MG63 (cell line): ENCODE measurements around the gene TMEM161B. TPM values are rescaled to one million over a fixed set of nuclear protein-coding genes. Genes with fewer than 3 reads are reported as not detected.
"Not testable (repeated sequence)": the region's sequence is repeated elsewhere in the genome, so short reads cannot be mapped to it uniquely, and the experiment has no call there.

Experiments used
- DNase-seq: peaks from one replicate; pipeline ENCODE4 v3.0.0-alpha.2; 2020
- H3K27me3 ChIP-seq: fragments of 250-450 bp; sonication (Bioruptor Pico); 2 replicates; pipeline ENCODE4 v1.5.1; 2020; ENCODE audit warnings: mild to moderate bottlenecking, moderate library complexity
- H3K36me3 ChIP-seq: fragments of 250-450 bp; sonication (Bioruptor Pico); 2 replicates; pipeline ENCODE4 v1.5.1; 2020; ENCODE audit warnings: mild to moderate bottlenecking, moderate library complexity
- H3K4me3 ChIP-seq: fragments of 250-450 bp; sonication (Bioruptor Pico); 2 replicates; pipeline ENCODE4 v1.5.1; 2020; ENCODE audit warnings: mild to moderate bottlenecking, moderate library complexity
- H3K9me3 ChIP-seq: fragments of 250-450 bp; sonication (Bioruptor Pico); 2 replicates; pipeline ENCODE4 v1.5.1; 2020; ENCODE audit warnings: mild to moderate bottlenecking, moderate library complexity
- total RNA-seq: library from RNA; depleted of rRNA; stranded (reverse); fragments of >200 nt; shearing (Covaris generic); gene quantifications from 2 replicates; pipeline ENCODE4 v1.2.3, GENCODE V29; 2014; ENCODE audit warnings: low replicate concordance; rRNA removed

TMEM161B gene
- 5.5 and 16.3 TPM in 2 replicates for total RNA-seq

DNA sequence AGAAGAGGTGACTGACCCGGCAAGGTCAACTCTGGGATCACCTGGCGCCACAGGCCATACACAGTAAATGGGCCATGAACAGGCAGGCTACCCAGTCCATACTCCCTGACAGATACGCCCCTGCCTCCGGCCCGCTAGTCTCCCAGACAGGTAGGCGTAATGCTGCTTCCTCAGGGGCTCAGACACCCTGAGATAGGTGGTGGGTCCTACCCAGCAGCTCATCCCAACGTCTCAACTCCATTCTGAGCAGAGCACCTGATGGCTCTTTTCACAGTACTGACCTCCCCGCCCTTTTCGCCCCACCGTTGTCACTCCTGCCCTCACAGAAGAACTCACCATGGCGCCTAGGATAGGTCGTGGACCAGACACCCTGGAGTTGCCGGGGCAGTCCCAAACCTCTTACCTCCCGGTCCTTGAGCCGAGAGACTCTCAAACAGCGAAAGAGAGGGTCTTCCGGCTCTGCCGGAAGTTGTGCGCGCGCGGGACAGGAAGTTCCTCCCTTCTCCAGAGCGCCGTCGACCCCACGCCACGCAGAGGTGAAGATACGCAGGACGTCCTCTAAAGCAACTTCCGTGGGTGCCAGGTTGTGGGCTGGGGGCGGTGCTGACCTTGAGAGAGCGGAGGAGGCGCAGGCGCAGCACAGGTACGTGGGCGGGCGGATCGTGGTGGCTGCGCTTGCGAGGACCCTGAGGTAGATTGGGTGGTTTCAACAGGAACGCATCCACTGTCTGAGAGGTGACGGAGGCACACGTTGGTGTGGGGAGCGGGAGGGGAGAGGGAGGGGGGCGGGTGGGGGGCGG, at the start of gene TMEM161B:
TMEM161B (minus strand) TSS at position 461 of the 800 bp plus-strand sequence; CDS start at position 339, 122 bp downstream.
- no peaks in the 10 kb centered on the region for H3K27me3 ChIP-seq
- H3K9me3 ChIP-seq = peaks cover 9% of the 10 kb centered on the region
- peak within 1 kb of the TSS; percentile 93 for H3K4me3 ChIP-seq
- peak; percentile 95 for DNase-seq
- H3K36me3 ChIP-seq = peaks cover 57% of the 10 kb centered on the region

DNA sequence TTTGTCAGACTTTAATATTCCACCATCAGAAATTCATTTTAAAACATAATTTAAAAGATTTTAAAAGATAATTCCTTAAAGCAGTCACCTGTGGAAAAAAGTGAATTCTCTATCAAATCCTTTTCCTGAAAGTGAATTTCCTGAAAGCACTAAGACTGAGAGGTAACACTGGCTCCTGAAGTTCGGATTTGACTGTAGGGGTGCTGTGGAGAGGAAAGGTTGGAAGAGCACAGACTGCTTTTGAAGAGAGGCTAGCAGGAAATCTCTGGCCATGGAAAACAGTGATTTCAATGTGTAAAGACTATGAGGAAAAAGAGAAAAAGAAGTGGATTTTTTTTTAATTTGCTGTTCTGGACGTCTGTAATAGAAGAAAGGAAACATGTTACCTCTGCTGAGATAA, 35.7 kb upstream of the TMEM161B start:
- Histone ChIP-seq H3K4me3 (no peak overlapping the region), H3K36me3 (no peaks in the 10 kb centered on the region), H3K27me3 (no peaks in the 10 kb centered on the region), H3K9me3 (no peaks in the 10 kb centered on the region; the same call in 1 of the 2 replicates)
- no peak for DNase-seq

DNA sequence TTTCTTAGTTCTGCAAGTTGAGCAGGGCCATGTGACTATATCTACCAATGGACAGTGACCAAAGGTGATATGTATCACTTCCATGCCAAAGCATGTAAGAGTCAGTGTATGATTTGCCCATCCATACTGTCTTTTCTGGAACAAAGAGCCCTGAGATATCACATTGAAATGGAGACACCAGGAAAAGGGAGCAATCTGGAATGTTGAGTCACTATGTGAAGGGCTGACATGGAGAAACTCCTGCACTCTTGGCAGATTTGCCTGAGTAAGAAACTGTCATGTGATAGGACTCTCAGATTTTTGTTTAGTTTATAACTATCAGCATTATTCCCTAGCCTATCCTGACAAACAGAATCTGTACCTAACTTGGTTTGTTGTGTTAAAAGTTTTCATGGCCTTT, 29.8 kb upstream of the TMEM161B start:
- Histone ChIP-seq H3K9me3 (no peaks in the 10 kb centered on the region), H3K36me3 (no peaks in the 10 kb centered on the region), H3K4me3 (no peak overlapping the region), H3K27me3 (no peaks in the 10 kb centered on the region)
- peak; percentile 7 for DNase-seq

DNA sequence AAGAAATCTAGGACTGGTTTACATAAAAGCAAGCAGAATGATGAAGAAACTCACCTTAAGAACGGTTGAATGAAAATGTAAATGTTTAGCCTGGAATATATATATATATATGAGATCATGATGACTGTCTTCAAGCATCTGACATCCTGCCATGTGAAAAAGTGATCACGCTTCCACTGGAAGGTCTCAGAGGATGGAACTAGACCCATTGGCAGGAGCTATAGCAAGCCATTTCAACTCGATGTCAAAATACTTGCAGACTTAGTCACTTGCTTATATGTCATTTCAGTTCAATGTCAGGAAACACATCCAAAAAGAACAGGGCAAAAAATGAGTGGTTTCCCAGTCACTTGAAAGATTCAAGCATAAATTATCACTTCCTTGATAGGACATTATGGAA, 22.2 kb upstream of the TMEM161B start:
- H3K9me3 ChIP-seq = no peaks in the 10 kb centered on the region
- peaks cover 5% of the 10 kb centered on the region; the same call in 1 of the 2 replicates for H3K36me3 ChIP-seq
- no peaks in the 10 kb centered on the region for H3K27me3 ChIP-seq
- DNase-seq = peak; percentile 73
- H3K4me3 ChIP-seq = no peak overlapping the region

DNA sequence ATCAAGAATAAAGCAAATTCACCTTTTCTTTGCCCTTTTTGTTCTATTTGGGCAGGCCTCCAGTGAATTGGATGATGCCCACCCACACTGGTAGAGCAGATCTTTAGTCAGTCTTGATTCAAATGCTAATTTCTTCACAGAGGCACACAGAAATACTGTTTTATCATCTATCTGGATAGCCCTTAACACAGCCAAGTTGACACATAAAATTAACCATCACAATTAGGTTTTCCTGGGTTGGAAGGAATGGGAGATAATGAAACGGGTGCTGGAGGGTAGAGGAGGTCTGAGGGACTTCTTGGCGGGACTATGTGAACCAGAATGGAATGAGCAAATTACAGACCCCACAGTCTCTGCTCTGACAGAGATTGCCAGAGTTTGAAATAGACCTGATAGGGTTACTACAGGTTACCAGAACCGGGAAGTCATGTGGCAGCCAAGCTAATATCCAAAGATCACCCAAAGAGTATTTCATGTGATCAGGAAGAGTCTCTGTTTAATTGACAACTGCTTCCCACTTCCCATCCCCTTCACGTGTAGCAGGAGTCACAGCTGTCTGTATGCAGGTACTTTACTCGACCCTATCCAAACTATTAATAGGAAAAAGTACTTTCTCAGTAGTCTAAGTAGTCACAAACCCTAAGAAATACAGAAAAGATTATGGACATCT, 20.0 kb upstream of the TMEM161B start:
- DNase-seq = no peak
- Histone ChIP-seq H3K27me3 (no peaks in the 10 kb centered on the region), H3K4me3 (no peak overlapping the region), H3K36me3 (peaks cover 10% of the 10 kb centered on the region; the same call in 1 of the 2 replicates), H3K9me3 (no peaks in the 10 kb centered on the region)

DNA sequence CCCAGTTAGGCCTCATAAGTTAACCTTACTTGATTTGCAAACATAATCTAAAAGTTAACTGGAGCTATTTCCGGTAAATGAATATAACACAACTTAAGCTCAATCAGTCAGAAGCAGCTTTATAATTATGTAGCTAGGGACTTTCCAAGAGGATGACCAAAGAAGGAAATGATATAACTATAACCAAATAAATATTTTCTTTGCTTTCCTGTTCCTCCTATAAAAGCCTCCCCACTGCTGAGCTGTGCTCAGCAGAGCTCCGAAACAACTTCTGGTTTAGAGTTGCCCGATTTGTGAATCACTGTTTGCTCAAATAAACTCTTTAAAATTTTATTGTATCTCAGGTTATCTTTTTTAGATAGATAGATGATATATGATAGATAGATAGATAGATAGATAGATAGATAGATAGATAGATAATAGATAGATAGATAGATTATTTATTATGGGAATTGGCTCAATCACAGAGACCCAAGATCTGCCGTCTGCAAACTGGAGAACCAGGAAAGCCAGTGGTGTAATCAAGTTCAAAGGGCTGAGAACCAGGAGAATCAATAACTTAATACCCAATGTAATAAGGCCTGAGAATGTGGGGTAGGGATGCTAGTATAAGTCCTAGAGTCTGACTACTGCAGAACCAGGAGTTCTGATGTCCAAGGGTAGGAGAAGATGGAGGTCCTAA, 19.3 kb upstream of the TMEM161B start:
- H3K9me3 ChIP-seq = no peaks in the 10 kb centered on the region
- DNase-seq = no peak
- H3K4me3 ChIP-seq = no peak overlapping the region
- H3K36me3 ChIP-seq = peaks cover 12% of the 10 kb centered on the region; the same call in 1 of the 2 replicates
- H3K27me3 ChIP-seq = no peaks in the 10 kb centered on the region

DNA sequence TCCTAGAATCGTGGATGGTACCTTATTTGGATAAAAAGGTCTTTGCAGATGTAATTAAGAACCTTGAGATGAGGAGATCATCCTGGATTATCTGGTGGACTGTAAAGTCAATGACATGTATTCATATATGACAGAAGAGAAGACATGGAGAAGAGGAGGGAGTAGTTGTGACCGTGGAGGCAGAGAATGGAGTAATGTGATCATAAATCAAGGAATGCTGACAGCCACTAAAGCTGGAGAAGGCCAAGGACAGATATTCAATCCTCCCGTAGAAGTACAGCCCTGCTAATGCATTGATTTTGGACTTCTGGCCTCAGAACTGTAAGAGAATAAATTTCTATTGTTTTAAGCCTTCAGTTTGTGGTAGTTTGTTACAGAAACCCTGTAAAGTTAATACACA, 18.7 kb upstream of the TMEM161B start:
- peaks cover 16% of the 10 kb centered on the region for H3K36me3 ChIP-seq
- no peak for DNase-seq
- H3K9me3 ChIP-seq = no peaks in the 10 kb centered on the region
- H3K4me3 ChIP-seq = no peak overlapping the region
- H3K27me3 ChIP-seq = no peaks in the 10 kb centered on the region

DNA sequence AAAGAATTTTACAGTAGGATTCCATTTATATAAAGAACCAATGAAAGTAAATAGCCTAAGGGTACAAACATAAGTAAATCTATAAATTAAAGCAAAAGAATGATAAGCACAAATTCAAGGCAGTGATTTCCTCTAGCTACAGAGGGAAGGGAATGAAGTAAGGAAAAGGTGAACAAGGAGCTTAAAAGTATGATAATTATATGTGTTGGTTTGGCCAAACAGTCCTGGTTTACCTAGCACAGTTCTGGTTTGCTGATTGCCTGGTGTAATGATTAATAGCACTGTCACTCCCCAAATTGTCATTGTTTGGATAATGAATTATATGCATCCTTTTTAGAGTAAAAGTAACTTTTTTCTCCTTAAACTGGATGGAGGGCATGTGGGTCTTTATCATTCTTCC, 15.0 kb upstream of the TMEM161B start:
- Histone ChIP-seq H3K27me3 (no peaks in the 10 kb centered on the region), H3K36me3 (peaks cover 11% of the 10 kb centered on the region), H3K4me3 (no peak overlapping the region), H3K9me3 (no peaks in the 10 kb centered on the region)
- no peak for DNase-seq

DNA sequence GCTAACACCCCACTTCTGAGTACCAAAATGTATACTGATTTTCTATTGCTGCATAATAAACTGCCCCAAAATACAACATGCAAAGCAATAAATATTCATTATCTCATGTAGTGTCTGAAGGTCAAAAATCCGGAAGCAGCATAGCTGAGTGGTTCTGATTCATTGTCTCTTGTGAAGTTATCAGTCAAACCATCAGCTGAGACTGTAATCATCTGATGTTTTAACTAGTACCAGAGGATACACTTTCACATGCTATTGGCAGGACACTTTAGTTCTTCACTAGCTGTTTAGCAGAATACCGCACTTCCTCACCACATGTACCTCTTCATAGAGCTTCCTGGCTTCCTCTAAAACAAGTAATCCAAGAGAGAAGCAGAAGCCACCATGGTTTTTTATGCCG, 12.7 kb upstream of the TMEM161B start:
- DNase-seq = no peak

DNA sequence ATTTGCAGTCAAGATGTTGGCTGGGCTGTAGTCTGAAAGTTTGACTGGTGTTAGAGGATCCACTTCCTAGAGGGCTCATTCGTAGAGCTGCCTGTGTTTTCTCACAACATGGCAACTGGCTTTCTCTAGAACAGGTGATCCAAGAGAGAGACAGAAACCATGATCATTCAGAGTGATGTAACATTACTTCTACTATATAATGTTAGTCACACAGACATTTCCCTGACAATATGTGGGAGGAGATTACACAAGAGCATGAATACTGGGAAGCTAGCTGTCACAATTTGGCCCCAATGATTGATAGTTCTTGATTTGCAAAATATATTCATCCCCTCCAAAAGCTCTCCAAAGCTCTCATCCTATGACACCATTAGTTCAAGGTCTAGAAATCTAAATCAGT, 10.9 kb upstream of the TMEM161B start:
- Histone ChIP-seq H3K4me3 (no peak overlapping the region), H3K36me3 (peaks cover 28% of the 10 kb centered on the region), H3K9me3 (no peaks in the 10 kb centered on the region), H3K27me3 (no peaks in the 10 kb centered on the region)
- no peak for DNase-seq

More for the DNA sequence above, 12.7 kb upstream of the TMEM161B start:
- peaks cover 17% of the 10 kb centered on the region for H3K36me3 ChIP-seq
- H3K4me3 ChIP-seq = no peak overlapping the region
- H3K27me3 ChIP-seq = no peaks in the 10 kb centered on the region
- no peaks in the 10 kb centered on the region for H3K9me3 ChIP-seq

DNA sequence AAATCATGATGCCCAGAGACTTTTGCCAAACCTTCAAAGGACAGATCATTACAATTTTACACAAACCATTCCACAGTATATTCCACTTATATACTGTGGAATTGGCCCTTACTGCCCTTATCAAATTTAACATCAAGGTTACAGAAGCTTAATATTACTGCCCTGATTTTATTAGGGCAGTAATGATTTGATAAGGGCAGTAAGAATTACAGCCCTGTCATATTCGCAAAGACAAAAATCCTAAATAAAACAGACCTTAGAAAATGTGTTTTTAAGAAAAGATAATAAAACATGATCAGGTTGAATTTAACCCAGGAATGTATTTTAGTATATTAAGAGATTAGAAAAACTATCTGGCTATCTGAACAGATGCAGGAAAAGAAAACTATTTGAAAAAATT, 7.7 kb upstream of the TMEM161B start:
- H3K36me3 ChIP-seq = peaks cover 48% of the 10 kb centered on the region
- no peaks in the 10 kb centered on the region for H3K9me3 ChIP-seq
- H3K27me3 ChIP-seq = no peaks in the 10 kb centered on the region
- H3K4me3 ChIP-seq = no peak overlapping the region
- no peak for DNase-seq

DNA sequence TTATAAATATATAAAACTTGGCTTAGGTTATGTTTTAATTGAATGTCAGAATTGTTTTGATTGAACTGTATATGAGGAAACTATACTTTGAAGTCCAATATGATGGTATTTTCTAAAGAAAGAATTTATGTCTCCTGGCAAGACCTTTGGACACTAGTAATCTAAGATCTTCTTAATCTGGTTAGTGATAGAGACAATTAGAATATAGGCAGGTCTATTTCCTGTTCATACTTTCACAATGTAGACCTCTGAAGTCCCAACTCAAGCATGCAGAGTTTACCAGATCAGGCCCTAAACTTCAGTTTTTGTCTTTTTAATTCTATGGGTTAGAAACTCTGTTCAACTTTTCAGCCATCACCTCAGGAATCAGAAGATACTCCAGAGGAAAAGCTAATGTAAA, 6.9 kb upstream of the TMEM161B start:
- Histone ChIP-seq H3K9me3 (no peaks in the 10 kb centered on the region), H3K27me3 (no peaks in the 10 kb centered on the region), H3K36me3 (peaks cover 54% of the 10 kb centered on the region), H3K4me3 (no peak overlapping the region)
- DNase-seq = no peak

DNA sequence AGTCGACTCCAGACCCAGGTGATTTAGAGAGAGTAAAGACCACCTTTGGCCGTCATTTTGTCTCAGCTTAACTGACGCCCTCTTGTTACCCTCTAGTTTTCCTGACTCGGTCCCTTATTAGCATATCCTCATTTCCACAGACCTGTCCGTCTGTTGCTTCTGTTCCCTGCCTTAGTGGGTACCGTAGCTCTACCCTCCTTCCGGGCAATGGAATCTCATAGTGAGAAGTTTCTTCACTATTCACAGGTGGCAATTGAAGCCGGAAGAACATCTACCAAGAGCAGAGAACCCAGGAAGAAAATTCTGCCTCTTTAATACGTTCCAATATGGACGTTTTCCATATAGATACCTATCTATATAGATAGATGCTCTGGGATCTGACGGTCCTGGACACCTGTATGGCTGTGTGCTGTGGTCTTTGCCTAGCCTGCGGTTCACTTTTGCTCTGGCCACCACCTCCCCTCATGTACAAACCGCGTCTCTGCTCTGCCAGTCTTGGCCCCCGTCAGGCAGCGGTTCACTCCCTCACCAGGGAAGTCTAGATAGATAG, 652 bp upstream of the TMEM161B start:
- H3K9me3 ChIP-seq = peaks cover 9% of the 10 kb centered on the region
- peak overlapping the region; percentile 93 for H3K4me3 ChIP-seq
- DNase-seq = no peak
- no peaks in the 10 kb centered on the region for H3K27me3 ChIP-seq
- peaks cover 55% of the 10 kb centered on the region for H3K36me3 ChIP-seq

DNA sequence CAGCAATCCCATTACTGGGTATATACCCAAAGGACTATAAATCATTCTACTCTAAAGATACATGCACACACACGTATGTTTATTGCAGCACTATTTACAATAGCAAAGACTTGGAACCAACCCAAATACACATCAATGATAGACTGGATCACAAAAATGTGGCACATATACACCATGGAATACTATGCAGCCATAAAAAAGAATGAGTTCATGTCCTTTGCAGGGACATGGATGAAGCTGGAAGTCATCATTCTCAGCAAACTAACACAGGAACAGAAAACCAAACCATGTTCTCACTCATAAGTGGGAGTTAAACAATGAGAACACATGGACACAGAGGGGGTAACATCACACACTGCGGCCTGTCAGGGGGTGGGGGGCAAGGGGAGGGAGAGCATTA, 4.1 kb downstream of the TMEM161B start:
- H3K9me3 ChIP-seq, H3K27me3 ChIP-seq, DNase-seq, H3K4me3 ChIP-seq: not testable (repeated sequence)
- H3K36me3 ChIP-seq = peaks cover 40% of the 10 kb centered on the region

DNA sequence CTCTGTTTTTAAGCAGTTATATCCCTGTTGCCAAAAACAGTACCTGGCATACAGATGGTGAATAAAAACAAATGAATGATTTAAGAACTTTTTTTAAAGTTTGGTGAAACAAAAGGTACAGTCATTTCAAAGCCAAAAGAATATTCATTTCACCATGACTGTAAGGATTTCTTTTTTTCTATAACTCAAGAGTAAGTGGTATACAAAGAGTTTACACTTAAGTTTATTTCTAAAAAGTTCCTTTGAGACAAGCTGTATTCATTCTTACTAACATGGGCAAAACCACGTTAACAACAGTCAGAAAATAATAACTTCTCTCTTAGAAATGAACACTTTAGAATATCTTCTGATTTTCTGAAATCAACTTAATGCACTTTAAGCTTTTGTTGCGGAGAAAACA, 5.3 kb downstream of the TMEM161B start:
- H3K9me3 ChIP-seq = peaks cover 9% of the 10 kb centered on the region
- H3K27me3 ChIP-seq = no peaks in the 10 kb centered on the region
- H3K36me3 ChIP-seq = peaks cover 46% of the 10 kb centered on the region
- no peak overlapping the region for H3K4me3 ChIP-seq
- no peak for DNase-seq

DNA sequence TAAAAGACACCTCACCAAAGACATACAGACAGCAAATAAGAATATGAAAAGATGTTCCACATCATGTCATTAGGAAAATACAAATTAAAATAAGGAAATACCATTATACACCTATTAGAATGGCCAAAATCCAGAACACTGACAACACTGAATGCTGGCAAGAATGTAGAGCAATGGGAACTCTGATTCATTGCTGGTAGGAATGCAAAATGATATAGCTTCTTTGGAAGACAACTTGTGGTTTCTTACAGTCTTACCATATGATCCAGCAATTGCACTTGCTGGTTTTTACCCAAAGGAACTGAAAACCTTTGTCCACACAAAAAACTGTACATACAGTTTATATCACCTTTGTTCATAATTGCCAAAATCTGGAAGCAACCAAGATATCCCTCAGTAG, 6.5 kb downstream of the TMEM161B start:
- H3K9me3 ChIP-seq = peaks cover 9% of the 10 kb centered on the region
- no peak for DNase-seq
- H3K36me3 ChIP-seq = peaks cover 46% of the 10 kb centered on the region
- no peaks in the 10 kb centered on the region for H3K27me3 ChIP-seq
- H3K4me3 ChIP-seq = no peak overlapping the region

DNA sequence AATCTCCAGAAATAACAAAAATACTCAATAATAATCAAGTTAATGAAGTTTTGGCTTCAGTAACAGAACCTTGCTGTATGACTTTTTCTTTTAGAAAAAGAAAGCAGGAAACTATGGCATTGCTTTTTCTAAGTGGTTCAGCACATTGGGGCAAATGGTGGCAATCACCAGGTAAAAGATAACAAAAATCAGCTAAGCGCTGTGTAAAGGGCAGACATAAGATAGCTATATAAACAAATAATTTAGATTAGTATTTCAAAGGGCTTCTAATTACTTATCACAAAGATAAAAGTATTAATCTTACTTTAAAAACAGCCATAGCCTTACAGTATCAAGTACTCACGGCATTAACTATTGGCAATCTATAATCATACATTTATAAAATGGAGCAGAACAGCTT, 10.0 kb downstream of the TMEM161B start:
- Histone ChIP-seq H3K27me3 (no peaks in the 10 kb centered on the region), H3K9me3 (no peaks in the 10 kb centered on the region), H3K36me3 (peaks cover 16% of the 10 kb centered on the region), H3K4me3 (no peak overlapping the region)
- no peak for DNase-seq
